ENCODE results near the gene SGCD. TPM values are rescaled to one million over a fixed set of nuclear protein-coding genes. Genes with fewer than 3 reads are reported as not detected.

SGCD gene
- total RNA-seq, 1 donor from 2014 or later: 0.33 TPM

DNA sequence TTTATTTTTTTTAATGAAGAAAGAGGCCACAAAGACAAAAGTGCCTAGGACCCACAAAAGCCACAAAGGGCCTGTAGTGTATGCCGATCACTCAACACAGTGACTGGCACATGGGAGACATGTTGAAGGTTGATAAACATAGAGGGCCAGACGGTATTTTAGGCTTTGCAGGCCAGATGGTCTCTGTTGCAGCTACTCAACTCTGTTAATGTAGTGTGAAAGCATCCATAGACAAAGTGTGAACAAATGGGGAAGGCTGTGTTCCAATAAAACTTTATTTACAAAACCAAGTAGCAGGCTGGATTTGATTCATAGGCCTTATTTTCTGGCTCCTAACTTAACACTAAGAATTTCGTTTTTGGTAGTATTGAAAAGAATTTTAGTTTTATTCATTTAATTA lies 139.9 kb downstream of the SGCD start:
- no peaks in the 10 kb centered on the region for H3K27me3 Mint-ChIP-seq (ENCODE audit: low read depth)
- H3K36me3 Mint-ChIP-seq (ENCODE audit: low read depth): no peaks in the 10 kb centered on the region
- TF ChIP-seq, protein P1, sequence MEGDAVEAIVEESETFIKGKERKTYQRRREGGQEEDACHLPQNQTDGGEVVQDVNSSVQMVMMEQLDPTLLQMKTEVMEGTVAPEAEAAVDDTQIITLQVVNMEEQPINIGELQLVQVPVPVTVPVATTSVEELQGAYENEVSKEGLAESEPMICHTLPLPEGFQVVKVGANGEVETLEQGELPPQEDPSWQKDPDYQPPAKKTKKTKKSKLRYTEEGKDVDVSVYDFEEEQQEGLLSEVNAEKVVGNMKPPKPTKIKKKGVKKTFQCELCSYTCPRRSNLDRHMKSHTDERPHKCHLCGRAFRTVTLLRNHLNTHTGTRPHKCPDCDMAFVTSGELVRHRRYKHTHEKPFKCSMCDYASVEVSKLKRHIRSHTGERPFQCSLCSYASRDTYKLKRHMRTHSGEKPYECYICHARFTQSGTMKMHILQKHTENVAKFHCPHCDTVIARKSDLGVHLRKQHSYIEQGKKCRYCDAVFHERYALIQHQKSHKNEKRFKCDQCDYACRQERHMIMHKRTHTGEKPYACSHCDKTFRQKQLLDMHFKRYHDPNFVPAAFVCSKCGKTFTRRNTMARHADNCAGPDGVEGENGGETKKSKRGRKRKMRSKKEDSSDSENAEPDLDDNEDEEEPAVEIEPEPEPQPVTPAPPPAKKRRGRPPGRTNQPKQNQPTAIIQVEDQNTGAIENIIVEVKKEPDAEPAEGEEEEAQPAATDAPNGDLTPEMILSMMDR (conservative IDR thresholded peaks at IDR 0.05): no peak
- no peak overlapping the region for H3K27ac Mint-ChIP-seq (ENCODE audit: unreplicated experiment)
- H3K4me1 Mint-ChIP-seq: no peaks in the 10 kb centered on the region
- no peak for DNase-seq (ENCODE audit: low read depth, low spot score)
- H3K4me3 Mint-ChIP-seq: no peak overlapping the region
- H3K9me3 Mint-ChIP-seq: no peaks in the 10 kb centered on the region

DNA sequence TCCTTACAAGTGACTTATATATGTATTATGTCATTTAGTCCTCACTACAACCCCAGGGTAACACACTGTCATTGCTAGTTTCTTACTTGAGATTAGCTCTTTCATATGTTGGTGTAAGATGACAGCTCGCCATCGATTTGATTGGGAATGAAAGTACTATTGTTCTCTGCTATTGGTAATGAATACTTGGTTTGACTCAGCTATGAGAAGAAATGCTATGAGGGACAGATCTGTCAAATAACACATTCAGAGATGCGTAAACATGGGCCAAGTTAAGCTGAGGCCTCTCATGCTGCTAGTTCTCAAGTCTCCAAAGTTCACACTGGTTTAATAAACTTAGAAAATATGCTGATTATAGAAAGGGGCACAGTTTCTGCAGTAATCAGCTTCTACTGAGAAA lies 142.7 kb downstream of the SGCD start:
- TF ChIP-seq, protein P1 (conservative IDR thresholded peaks at IDR 0.05): no peak
- DNase-seq (ENCODE audit: low read depth, low spot score): no peak
- H3K4me1 Mint-ChIP-seq: peaks cover 3% of the 10 kb centered on the region
- no peaks in the 10 kb centered on the region for H3K27me3 Mint-ChIP-seq (ENCODE audit: low read depth)
- H3K4me3 Mint-ChIP-seq: no peak overlapping the region
- no peaks in the 10 kb centered on the region for H3K9me3 Mint-ChIP-seq
- H3K36me3 Mint-ChIP-seq (ENCODE audit: low read depth): no peaks in the 10 kb centered on the region
- H3K27ac Mint-ChIP-seq (ENCODE audit: unreplicated experiment): no peak overlapping the region

GRCh38 chr5:156471893-156472292 lies 144.9 kb downstream of the SGCD start:
- no peaks in the 10 kb centered on the region for H3K9me3 Mint-ChIP-seq
- DNase-seq (ENCODE audit: low read depth, low spot score): no peak
- no peak overlapping the region for H3K4me3 Mint-ChIP-seq
- H3K27ac Mint-ChIP-seq (ENCODE audit: unreplicated experiment): no peak overlapping the region
- TF ChIP-seq, protein P1 (conservative IDR thresholded peaks at IDR 0.05): no peak
- no peaks in the 10 kb centered on the region for H3K36me3 Mint-ChIP-seq (ENCODE audit: low read depth)
- H3K27me3 Mint-ChIP-seq (ENCODE audit: low read depth): no peaks in the 10 kb centered on the region
- peaks cover 20% of the 10 kb centered on the region for H3K4me1 Mint-ChIP-seq

DNA sequence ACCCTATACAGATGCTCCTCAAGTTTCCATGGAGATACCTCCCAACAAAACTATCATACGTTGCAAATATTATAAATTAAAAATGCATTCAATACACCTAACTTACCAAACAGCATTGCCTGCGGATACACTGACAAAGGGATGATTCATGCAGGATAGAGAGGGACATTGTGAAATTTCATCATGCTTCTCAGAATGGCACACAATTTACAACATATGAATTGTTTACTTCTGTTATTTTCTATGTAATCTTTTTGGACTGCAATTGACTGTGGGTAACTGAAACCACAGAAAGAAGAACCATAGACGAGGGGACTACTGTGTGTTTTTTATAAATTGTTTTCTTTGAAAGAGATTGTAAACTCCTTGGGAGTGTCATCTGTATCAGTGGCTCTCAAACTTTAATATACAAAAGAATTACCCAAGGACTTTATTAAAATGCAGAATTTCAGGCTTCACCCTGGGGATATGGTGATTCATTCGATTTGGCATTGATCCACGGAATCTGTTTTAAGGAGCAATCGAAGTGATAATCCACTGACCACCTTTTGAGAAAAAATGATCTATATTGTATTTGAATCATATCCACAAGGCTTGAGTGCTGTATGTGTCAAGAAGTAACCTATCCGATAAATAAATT lies 146.4 kb downstream of the SGCD start:
- H3K27ac Mint-ChIP-seq (ENCODE audit: unreplicated experiment): peak overlapping the region; percentile 53
- TF ChIP-seq, protein P1 (conservative IDR thresholded peaks at IDR 0.05): no peak
- no peaks in the 10 kb centered on the region for H3K27me3 Mint-ChIP-seq (ENCODE audit: low read depth)
- DNase-seq (ENCODE audit: low read depth, low spot score): no peak
- no peaks in the 10 kb centered on the region for H3K36me3 Mint-ChIP-seq (ENCODE audit: low read depth)
- H3K4me3 Mint-ChIP-seq: no peak overlapping the region
- peaks cover 27% of the 10 kb centered on the region for H3K4me1 Mint-ChIP-seq
- H3K9me3 Mint-ChIP-seq: no peaks in the 10 kb centered on the region

DNA sequence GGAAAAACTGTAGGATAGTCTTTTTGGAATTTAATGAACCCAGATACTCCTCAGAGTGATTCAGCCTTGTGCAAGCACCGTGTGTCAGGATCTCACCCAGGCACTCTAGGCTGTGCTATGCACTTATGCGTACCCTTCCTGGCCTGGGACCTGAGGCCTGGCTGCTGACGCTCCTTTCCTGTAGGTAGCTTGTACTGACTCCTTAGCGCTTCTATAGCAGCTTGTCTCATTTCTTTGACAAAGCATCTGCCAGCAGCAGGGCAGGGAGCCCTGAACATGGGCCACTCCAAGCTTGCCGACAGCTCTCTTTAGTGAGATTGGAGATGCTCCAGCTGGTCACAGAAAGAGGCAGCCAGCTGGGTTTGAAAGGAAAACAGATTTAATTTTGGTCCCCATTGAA lies 147.3 kb downstream of the SGCD start:
- H3K27ac Mint-ChIP-seq (ENCODE audit: unreplicated experiment): peak overlapping the region; percentile 40
- no peak for DNase-seq (ENCODE audit: low read depth, low spot score)
- no peak overlapping the region for H3K4me3 Mint-ChIP-seq
- TF ChIP-seq, protein P1 (conservative IDR thresholded peaks at IDR 0.05): no peak
- no peaks in the 10 kb centered on the region for H3K36me3 Mint-ChIP-seq (ENCODE audit: low read depth)
- peaks cover 27% of the 10 kb centered on the region for H3K4me1 Mint-ChIP-seq
- no peaks in the 10 kb centered on the region for H3K9me3 Mint-ChIP-seq
- no peaks in the 10 kb centered on the region for H3K27me3 Mint-ChIP-seq (ENCODE audit: low read depth)
